Measurements from ENCODE around the gene GPT2.
"Not testable (repeated sequence)": the region's sequence is repeated elsewhere in the genome, so short reads cannot be mapped to it uniquely, and the experiment has no call there.

The GPT2 gene

DNA sequence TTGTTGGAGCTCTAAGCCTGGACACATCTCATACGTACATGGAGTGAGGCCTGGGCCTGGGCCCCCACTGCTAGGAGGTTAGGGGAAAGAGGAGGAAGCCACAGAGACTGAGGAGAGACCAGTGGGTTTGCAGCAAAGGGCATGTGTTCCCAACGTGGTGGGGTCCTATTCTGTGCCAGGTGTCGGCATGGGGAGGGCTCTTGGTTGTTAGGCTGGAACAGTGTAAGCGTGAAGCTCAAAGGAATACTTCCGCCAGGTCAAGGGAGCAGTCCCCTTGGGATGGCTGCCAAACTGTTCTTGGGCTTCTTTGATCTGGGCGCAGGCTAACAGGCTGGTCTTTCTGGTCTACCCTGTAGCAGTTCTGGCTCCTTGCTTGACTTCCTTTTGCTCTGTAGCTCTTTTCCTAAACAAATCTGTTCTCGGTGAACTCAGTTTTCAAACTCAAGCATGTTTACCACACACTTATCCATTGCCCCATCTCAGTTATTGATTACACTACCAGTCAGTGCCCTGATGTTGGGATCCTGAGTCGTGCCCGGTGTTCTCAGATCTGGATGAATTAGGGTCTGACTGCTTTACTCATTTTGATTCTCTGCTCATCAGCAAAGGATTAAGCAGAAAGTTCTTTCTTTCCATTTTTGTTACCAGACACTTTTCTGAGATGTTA is 36.4 kb downstream of the GPT2 start:
- no peak for DNase-seq (ENCODE audit: low read depth in 2 of 2)

GRCh38 chr16:46922239-46922638 is 38.1 kb downstream of the GPT2 start:
- no peak for DNase-seq (ENCODE audit: low read depth in 2 of 2)

GRCh38 chr16:46923513-46924295 is 39.5 kb downstream of the GPT2 start:
- DNase-seq (ENCODE audit: low read depth in 2 of 2) = no peak

DNA sequence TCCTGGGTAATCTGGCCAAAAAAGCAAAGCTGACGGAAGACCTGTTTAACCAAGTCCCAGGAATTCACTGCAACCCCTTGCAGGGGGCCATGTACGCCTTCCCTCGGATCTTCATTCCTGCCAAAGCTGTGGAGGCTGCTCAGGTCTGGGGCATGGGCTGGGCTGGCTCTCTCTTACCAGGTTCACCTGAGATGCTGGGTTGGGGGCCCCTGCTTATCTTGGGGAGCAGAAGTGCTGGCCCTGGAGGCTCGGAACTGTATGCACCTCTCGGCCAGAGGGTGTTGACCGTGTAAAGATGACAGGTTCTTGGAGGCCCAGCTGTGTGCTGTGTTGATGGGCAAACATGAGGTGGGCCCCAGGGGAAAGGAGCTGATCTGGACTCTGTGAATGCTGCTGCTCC is 40.2 kb downstream of the GPT2 start:
- DNase-seq (ENCODE audit: low read depth in 2 of 2) = no peak

DNA sequence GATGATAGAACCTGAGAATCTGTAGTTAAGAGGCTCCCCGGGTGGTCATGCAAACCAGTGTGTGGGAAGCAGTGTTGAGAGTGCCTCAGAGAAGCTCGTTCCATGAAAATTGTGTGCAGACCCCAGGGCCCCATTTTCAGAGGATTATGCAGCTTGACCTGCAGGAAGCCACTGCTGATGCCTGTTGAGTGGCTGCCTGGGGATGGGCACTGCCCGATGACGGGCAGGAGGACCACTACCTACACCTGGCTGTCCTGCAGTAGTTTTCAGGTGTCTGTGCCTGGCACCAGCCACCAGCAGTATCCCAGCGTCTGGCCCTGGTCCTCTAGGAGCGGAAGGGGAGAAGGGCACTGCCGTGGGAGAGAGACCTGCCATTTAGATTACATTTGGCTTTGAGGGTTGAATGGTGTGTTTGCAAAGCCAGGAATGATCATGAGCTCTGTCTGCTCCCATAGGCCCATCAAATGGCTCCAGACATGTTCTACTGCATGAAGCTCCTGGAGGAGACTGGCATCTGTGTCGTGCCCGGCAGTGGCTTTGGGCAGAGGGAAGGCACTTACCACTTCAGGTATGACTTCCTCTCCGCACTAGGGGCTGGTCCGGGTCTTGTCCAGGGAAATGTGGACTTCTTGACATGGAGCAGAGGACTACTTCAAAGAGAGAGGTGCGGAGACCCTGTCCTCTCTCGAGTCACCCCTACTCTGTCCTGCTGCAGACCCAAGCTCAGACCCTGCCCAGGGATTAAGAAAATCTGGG is 42.5 kb downstream of the GPT2 start:
- DNase-seq (ENCODE audit: low read depth in 2 of 2) = no peak

GRCh38 chr16:46927273-46927672 is 43.1 kb downstream of the GPT2 start:
- no peak for DNase-seq (ENCODE audit: low read depth in 2 of 2)

- no peak for DNase-seq (ENCODE audit: low read depth in 2 of 2)
These were observed 44.6 kb downstream of the GPT2 start for GRCh38 chr16:46928811-46929210.

DNA sequence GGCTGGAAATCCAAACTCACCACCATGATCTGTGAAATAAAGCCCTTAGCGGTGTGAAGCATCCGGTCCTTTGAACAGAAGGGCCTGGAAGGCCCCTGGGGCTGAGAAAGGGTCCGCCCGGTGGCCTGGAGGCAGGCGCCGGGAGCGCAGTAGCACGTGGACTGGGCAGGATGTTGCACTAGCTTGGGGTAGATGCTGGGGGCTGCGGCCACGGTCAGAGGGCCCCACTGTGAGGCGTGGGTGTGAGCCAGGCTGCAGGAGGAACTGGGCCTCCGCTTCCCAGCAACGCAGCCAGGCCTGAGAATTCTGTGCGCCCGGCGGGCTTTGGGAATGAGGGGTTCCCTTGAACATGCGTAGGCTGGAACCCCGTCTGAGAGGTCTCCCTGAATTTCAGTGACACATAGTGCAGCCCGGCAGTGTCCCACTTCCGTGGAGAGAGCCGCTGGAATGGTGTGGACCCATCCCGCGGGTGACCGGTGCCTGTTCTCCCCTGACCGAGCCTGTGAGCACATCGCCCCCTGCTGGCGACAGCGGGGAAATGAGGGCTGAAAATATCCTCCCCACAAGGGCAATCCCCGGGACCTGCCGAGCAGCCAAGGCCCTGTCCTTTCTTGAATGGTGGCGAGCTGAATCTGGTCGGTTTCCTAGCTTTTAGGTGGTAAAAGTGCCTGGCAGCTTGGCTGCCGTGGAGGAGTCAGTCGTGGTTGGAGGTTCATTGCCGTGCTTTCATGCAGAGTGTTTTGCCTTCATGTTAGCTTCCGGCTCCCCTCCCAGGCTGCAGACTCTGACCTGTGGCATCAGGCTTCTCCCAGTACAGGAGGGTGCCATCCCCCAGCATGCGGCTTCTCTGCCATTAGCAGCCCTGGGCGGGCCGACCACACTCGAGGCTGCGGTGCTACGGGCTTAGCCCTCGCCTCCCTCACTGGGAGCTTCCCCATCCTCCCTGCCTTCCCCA is 45.5 kb downstream of the GPT2 start:
- peak; percentile 36 to 63 for DNase-seq (ENCODE audit: low read depth in 2 of 2)

- no peak for DNase-seq (ENCODE audit: low read depth in 2 of 2)
These were observed 46.7 kb downstream of the GPT2 start for GRCh38 chr16:46930861-46931260.

DNA sequence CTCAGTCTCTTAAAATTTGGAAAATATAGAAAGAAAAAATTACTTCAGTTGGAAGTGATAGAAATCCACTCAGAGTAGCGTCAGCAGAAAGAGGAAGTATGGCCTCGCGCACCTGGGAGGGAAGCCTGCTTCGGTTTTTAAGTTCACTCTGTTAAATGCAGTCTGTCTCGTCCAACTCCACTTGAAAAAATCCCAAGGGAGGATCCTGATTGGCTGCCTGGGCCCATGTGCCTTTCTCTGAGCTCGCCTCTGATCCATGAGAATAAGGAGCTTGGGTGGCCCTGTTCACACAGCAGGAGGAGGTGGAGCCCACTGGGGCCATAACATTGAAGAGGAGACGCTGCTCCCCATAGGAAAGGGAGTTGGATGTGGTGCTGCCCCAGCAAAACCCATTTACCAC is 48.6 kb downstream of the GPT2 start:
- no peak for DNase-seq (ENCODE audit: low read depth in 2 of 2)

DNA sequence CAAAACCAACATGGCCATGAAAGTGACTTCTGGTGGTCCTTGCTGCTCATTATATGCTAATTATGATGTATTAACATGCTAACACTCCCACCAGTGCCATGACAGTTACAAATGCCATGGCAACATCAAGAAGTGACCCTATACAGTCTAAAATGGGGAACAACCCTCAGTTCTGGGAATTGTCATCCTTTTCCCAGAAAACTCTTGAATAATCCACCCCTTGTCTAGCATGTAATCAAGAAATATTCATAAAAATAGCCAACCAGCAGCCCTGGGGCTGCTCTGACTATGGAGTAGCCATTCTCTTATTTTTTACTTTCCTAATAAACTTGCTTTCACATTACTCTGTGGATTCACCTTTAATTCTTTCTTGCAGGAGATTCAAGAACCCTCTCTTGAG is 53.4 kb downstream of the GPT2 start:
- DNase-seq (ENCODE audit: low read depth in 2 of 2) = no peak

GRCh38 chr16:46944713-46945112 is 60.6 kb downstream of the GPT2 start:
- DNase-seq (ENCODE audit: low read depth in 2 of 2) = not testable (repeated sequence)

- no peak for DNase-seq (ENCODE audit: low read depth in 2 of 2)
These were observed 63.9 kb downstream of the GPT2 start for GRCh38 chr16:46947900-46948547.

DNA sequence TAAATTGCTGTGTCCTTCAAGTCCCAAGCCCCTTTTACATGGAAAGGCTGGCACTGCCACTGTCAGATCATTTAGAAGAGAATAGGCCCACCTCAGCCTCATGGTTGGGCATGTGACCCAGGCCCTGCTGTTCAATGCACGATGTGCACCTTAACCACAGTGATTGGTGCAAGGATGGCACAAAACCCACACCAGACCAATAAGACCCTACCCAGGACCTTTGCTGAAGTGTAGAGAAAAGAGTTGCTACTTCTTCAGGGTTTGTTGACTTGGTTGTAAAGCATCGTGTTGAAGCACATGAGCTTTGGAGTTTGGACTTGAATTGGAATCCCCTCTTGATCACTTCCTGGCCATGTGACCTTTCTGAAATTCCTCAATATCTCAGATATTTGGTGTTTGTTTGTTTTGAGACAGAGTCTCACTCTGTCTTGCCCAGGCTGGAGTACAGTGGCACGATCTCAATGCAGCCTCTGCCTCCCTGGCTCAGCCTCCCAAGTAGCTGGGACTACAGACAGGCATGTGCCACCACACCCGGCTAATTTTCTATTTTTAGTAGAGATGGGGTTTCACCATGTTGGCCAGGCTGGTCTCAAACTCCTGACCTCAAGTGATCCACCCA is 64.5 kb downstream of the GPT2 start:
- no peak for DNase-seq (ENCODE audit: low read depth in 2 of 2)

DNA sequence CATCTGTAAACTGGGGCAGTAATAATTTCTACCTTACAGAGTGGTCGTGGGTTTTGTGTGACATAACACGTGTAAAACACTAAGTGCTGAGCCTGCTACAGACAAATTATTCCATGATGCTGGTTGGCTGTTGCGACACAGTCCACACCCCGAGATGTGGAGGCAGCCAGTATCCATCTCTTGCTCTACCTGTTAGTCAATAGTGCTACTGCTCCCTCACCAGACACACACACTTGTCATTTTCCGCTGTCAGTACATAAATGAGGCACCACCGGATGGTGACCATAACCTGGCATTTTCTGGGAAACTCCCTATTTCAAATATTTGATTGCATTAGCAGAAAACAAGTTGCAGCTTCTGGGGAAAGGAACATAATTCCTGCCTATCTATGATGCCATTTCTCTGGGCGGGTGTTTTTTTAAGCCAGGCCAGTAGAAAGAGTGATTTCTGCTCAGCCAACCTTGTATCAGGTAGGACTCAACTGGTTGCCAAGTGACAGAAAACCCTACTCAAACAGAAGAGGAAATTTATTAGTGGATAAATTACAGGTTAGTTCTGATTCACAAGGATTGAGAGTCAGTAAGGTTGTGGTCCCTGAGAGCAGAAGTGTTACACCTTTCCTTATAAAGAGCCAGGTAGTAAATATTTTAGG is 65.2 kb downstream of the GPT2 start:
- peak in 1 of 2 experiments; percentile 39 for DNase-seq (ENCODE audit: low read depth in 2 of 2)

DNA sequence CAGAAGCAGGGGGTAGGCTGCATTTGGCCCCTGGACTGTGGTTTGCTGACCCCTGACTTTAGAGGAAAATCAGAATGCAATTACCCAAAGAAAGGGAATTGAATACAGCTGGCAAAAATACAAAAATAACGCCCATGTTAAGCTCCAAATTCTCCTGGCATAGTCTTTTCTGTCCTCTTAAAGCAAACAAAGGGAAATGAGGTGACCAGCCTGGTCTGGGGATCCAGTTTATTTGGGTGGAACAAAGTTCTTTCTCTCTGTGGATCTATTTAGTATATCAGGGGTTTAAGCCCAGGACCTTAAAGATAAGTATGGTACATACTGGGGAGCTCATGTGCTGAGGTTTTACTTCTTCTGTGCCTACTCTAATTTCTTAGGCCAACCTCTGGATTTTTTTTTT is 65.8 kb downstream of the GPT2 start:
- DNase-seq (ENCODE audit: low read depth in 2 of 2) = no peak

- no peak for DNase-seq (ENCODE audit: low read depth in 2 of 2)
These were observed 70.4 kb downstream of the GPT2 start for GRCh38 chr16:46954562-46954961.

DNA sequence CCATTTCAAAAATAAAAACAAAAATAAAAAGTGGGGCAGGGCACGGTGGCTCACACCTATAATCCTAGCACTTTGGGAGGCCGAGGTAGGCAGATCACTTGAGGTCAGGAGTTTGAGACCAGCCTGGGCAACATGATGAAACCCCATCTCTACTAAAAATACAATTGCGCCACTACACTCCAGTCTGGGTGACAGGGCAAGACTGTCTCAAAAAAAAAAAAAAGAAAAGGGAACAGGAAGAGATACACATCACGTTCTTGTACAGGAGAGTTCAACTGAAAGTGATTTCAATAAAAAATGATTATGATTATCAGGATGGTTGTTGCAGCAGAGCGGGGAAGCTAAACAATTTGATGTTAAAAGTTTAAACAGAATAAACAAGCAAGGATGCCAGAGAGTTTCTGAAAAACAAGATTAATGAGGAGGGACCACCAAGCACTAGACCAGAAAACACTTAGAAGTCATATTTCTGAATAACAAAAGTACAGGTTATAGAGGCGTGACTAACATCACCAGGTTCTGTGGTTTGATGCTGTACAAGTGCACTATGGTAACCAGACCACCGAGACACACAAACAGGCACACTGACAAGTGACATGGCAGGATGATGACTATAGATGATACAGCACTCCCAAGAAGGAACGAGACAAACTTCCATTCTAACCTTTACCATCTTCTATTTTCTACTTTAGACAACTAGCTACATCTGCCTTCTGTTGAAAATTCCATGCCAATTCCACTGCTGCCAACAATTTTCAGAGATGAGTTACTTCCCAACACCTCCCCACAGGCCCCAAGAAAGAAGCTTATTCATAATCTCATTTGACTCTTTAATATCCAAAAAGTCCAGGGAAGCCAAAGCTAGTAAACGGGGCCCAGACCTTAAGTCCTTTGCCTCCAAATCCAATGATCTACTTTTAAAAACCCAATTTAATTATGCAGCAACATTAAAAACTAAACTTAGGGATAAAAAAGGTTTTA is 77.5 kb downstream of the GPT2 start:
- DNase-seq (ENCODE audit: low read depth in 2 of 2) = no peak

GRCh38 chr16:46962629-46963028 is 78.5 kb downstream of the GPT2 start:
- no peak for DNase-seq (ENCODE audit: low read depth in 2 of 2)
